GM19324 (cell line): ENCODE measurements around the gene PRR35.

Experiments used
- ATAC-seq: cut with Tn5 transposase; IDR thresholded peaks from one replicate; pipeline ENCODE4 v1.9.1; 2021; ENCODE audit warnings: mild to moderate bottlenecking, moderate library complexity; ENCODE audit not compliant: unreplicated experiment, low FRiP score

Gene PRR35

DNA sequence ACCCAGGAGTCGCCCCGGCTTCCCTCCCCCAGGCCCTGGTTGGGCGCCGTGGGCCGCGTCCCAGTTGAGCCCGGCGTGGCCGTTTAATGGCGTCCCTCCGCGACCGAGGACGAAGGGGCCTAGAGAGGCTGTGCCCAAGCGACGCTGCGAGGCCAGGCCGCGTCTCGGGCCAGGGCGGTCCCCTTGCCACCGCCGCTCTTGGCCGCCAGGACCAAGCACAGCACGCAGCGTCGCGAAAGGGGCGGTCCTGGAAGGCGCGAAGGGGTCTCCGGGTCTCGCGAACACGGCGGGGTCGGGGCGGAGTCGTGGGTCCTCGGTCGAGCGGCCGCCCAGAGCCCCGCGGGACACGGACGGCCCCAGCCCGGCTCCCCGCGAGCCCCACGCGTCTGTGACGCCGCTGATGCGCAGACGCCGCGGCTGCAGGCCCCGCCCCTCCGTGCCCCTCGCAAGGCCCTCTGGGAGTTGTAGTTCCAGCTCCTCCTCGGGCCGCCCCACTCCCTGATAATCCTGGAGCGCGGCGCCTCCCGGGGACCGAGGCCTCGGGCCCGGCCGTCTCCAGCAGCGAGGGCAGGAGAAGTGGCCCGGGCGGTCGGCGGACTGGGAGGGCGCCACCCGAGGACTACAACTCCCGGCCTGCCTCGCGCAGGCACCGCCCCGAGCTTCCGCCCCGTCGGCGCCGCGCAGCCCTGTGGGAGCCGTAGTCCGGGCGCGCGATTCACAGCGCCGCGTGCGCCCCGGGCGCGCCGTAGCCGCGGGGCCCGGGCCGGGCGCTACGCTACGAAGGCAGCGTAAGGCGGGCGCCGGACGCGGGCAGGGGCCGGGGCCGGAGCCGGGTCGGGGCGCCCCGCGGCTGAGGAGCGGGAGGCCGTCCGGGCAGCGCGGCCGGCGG is 32.9 kb upstream of the PRR35 start, which contains the start of gene CAPN15:
TSS of gene CAPN15 (plus strand) at position 698 of the 889 bp plus-strand sequence. CDS start 19,127 bp downstream, outside the sequence.
- ATAC-seq: peak; percentile 73

DNA sequence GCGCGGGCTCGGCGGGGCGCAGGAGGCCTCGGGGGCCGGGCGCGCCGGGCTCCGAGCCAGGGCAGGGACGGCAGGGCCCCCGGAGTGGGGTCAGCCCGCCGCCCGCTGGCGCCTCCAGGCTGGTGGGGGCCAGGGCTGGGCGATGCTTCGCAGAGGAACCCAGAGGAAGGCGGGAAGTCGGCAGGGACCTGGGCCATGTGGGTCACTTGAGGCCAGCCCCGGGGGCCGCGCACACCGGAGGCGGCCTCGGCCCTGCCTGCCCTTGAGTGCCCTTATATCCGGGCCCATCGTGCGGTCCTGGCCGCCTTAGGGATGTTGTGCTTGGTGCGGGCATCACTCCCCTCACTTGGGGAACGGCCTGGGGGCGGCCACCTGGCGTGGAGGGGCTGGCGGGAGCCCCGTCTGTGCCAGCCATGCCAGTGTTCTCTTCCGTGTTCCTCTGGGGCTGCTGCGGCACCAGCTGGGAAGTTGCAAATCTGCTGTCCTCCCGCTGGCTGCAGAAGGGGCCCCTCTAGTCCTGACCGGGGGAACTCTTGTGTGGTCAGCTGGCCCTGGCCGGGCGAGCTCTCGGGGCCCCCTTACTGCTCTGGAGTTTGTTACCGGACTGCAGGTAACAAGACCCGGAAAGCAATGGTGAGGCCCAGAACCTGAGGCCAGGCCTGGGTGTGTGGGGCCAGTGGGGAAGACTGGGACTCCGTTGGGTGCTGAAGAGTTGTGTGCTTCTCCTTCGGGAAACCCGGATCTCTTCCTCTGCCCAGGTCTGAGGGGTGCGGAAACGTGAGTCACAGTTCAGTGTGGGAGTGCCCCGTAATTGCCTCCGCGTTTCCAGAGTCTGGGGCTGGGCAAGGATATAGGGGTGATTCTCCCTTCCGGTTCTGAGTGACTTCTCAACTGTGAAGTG is 31.8 kb upstream of the PRR35 start:
- peak; percentile 8 for ATAC-seq

DNA sequence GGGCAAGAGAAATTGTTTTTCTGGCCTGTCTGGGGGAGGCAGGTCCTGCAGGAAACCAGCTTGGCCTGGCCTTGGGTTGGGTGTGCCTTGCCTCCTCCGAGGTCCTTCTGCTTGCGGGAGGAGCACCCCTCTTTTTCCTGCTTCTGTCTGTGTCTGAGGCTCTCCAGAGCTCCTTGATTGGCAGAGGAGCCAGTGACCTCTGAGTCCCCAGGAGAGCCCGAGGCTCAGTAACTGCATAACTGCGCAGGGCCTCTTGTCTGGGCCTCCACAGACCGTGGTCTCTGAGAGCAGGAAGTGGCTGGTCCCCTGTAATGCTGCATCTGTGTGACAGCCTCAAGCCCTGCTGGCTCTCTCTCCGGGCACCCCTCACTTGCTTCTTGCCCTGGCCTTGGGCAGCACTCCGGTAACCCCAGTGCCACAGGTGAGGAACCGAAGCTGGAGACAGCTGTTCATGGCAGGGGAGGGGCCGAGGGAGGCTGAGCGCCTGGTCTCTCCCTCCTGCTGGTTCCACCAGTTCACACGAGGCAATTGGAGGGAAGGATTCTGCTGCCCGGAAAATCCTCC is 31.1 kb upstream of the PRR35 start:
- ATAC-seq: no peak

DNA sequence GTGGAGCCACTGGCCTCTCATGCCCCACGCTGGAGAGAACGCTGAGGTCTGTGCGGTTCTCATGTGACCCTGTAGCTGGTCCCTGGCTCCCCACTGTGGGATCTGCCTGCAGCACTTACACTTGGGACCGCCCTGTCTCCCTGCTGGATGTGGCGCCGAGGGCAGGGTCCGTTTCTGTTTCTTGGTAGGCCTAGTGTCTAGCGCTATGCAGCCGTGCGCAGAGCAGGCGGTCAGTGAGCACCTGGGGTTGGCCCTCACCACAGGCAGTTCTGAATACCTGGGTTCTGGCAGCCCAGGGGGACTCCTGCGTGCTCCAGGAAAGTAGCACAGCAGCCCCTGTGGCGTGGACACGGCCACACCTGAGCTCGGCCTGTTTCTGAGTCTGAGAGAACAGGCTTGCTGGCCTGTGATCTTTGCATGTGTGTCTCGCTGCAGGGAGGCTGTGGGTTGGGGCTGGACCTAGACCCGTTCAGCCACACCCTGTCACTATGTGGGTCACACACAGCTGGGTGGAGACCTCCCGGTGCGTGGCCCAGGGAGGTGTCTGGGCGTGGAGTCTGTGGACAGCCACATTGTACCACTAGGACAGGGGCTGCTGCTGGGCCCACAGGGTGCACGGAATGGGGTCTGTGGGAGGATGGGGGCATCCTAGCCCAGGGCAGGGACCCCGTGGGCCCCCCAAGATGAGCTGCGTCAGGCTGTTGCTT is 29.9 kb upstream of the PRR35 start:
- no peak for ATAC-seq

DNA sequence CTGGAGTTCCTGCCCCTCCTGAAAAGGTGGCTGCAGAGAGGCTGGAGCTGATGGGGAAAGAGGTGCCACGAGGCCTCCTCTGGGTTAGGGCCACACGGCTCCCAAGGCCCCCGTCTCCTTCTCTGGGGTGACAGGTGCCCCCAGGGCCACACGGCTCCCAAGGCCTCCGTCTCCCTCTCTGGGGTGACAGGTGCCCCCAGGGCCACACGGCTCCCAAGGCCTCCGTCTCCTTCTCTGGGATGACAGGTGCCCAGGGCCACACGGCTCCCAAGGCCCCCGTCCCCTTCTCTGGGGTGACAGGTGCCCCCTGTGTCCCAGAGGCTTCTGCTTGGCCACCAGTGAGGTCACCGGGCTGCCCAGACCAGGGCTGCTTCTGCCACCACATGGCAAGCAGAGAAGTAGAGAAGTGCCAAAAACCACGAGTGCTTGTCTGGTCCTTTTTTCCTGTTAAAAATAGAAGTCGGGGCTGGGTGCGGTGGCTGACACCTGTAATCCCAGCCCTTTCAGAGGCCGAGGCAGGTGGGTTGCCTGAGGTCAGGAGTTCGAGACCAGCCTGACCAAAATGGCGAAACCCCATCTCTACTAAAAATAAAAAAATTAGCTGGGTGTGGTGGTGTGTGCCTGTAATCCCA is 28.6 kb upstream of the PRR35 start:
- no peak for ATAC-seq

DNA sequence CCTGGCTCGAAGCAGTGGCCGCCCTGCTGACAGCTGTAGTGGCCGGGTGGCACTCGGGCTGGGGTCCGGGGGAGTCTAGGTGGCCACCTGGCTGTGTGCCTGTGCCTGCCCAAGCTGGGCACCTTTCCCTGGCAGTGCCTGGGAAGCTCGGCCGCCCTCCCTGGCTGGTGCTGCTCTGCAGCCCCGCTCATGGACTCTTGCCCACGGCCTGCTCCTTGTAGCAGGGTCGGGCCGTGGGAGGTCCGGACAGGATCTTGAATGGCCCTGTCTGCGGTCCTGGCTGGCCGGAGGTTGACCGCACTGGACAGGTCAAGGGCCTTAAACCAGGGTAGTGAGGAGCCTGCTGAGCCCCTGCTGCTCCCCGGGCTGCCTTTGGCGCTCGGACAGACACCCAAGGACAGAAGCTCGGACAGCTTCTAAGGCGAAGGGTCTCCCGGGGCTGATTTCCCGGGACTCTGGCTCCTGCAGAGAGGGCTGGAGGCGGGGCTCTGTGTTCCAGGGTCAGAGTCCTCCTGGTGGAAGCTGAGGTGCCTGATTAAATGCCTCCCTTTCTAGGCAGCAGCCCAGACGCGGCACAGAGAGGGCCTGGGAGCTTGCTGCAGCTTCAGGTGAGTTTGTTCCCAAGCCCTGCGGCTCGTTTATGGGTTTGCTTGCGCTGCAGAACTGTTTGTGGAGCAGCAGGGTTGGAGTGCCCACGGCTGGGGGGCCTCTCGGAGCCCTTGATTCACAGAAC is 26.6 kb upstream of the PRR35 start:
- ATAC-seq: no peak

DNA sequence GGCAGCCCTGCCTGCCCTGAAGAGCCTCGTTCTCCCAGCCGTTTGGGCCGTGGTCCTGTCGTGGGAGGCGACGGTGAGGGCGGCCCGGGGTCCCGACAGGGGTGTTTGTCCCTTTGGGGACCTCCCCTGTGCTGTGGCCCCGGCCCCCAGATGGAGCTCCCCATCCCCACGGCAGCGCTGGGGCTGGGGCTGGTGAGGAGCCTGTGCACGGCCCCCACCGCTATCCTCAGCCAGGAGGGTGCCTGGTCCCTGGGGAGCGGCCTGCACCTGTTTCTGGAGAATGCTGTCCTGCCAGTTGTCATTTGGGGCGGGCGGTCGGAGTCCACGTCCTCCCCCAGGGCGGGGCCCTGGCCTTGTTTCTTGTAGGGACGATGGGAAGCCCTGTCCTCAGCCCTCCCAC is 26.1 kb upstream of the PRR35 start:
- no peak for ATAC-seq

DNA sequence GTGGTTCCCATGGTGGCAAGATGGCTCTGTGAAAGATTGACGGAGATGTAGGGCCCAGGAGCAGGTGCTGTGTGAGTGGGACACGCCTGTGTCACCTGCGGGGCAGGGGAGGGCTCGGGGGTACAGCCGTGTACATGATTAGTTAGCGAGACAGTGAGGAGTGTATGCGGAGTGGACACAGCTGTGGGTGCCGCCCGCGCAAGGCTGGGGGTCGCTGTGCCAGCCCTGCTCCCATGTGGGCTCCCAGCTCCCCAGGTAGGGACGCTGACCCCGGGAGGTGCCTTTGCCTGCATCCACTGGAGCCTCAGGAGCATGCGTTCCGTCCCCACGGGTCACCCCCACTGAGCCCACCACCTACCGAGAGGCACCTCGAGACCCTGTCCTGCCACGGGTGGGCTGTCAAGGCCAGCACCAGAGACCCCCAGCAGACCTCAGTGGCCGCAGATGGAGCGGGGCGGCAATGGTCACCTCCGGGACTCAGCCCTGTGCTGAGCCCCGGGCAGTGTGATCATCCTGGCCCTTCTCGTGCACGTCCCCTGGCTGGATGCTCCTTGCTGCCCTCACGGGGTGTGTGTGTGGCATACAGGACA is 25.2 kb upstream of the PRR35 start:
- no peak for ATAC-seq

DNA sequence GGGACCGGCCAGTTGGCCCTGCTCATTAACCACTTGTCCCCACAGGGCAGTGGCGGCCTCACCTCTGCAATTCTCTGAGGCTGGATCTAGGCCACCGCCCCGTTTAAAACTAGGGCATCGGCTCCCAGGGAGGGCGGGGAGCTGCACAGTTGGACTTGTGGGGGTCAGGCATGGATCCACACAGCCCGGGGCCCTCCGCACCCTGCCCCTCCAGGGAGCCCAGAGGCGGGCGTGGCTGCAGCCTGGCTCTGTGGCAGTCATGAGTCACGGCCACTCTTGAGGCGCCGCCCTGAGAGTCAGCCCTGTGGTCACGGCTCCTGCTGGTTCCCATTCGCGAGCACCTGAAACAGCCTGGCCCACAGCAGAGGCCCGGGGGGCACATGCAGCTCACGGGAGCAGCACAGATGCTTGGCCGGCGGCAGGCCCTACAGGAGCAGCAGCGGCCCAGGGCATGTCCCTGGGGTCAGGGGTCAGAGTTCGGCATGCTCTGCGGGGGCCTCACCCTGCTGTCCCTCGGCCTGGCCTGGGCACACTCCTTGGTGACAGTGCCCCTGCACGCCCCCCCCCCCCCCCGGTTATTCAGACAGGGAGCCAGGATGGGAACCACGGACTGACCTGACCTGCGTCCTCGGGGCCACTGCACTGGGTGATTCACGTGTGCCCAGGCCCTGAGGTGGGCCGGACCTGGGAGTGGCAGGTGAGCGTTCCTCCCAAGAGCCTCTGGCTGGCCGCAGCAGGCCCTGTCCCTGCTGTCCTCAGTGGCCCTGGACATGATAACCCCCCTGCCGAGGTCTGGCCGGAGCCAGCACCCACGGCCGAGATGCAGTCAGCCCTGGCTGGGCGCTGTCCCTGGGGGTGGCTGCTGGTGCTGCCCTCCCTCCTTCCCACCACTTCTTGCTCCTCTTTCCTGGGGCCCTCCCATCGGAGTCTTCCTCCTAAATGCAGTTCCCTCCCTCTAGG is 24.5 kb upstream of the PRR35 start:
- no peak for ATAC-seq

DNA sequence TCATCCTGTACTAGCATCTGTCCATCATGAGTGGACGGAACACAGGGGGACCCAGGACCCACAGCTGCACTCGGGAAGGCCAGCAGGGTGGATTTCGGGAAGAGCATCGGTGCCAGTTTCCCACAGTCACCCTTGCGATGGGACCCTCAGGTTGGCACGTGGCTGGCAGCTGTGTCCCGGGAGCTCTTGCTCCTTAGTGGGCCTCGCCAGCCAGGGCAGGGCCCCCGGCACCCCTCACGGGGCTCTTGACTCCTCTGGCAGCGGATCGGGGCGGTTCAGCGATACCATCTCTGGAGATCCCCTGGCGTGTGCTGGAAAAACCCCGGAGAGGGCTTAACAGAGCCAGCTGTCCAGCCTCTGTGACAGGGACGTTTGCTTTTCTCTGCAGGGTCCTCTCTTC is 23.4 kb upstream of the PRR35 start:
- no peak for ATAC-seq

DNA sequence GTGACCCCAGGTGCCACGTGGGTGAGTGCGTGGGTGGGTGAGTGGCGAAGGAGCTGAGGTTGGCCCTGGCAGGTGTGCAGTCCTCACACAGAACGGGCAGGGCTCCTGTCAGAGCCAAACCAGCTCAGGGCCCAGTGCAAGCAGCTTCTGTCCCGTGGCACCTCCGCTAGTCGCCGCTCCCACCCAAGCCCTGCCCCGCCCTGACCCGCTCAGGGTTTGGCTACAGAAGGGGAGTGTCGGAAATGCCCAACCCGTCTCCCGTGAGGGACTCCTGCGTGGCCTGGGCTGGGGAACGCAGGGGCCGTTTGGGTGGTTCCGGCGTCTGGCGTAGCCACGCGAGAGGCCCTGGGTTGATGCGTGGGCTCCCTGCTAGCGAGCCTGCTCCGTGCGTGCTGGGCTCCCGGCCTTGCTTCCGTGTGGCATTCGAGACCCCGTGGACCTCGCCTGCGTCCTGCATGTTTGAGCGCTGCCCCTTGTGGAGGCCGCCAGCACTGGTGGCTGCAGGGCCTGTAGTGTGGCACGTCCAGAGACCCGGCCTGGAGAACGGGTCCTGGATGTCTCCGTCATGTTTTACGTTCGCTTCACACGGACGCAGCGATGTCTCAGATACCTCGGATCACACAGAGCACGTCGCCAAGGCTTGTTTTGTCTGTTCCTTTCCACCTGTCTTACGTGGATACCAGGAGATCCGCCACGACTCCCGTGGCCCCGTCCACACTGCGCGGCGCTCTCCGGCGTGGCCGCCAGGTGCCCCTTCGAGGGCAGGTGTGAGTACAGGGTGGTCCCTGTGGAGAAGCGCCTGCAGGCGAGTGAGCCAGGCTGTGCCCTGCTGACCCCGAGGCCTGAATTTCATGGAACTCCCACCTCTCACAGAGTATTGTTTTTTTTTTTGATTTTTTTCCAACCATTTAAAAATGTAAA is 22.5 kb upstream of the PRR35 start:
- no peak for ATAC-seq

DNA sequence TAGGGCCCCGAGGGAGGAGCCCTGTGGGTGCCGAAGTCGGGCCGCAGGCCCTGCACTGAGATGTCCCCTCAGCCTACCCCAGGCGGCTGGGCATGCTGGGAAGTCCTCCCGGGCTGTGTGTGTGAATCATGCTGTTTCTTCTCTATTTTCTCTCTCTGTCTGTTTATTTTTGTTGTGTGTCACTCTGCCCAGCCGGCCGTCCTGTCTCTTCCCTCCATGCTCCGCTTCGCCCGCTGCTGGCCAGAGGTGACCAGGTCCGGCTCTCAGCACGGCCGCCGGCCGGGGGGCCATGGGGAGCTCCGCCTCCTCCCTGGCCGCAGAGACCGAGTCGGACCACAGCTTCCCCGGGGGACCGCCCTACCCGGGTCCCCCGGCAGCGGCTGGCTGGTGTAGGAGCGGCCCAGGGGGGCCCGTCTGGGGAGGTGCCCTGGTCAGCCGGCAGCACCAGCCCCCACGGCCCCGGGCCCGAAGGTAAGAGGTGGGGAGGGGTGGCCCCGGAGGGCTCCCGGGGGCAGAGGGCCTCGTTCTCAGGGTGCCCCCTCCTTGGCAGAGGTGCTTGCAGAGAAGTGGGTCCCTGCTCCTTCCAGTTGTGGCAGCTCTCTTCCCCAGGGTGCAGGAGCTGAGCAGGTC is 20.2 kb upstream of the PRR35 start:
- ATAC-seq: no peak

DNA sequence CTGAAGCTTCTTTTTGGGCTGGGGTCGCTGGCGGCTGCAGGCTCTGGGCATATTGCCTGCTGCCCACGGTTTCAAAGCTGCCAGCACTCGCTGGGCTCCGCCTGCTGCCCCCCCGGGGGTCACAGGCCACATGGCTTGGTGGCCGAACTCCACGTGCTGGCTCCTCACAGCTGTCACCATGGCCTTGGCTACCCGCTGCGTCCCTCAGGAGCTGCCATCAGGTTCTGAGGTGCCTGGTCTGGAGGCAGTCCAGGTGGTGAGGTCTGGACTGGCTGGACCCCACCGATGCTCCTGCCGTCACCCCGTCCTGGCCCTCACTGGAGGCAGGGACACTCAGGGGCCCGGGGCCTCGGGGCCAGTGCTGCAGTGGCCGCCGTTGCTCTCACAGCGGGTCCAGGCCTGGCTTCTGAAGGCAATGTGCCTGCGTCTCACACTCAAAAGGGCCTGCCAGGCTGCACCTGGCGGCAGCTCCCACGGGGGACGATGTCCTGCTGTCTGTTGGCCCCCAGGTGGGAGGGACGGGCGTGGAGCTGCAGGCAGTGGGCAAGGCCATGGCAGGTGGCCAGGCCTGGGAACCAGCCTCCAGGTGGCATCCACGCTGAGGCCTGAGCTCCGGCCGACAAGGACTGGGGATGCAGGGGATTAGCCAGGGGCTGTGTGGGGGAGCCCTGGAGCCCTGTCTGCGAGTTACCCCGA is 19.4 kb upstream of the PRR35 start:
- ATAC-seq: no peak

DNA sequence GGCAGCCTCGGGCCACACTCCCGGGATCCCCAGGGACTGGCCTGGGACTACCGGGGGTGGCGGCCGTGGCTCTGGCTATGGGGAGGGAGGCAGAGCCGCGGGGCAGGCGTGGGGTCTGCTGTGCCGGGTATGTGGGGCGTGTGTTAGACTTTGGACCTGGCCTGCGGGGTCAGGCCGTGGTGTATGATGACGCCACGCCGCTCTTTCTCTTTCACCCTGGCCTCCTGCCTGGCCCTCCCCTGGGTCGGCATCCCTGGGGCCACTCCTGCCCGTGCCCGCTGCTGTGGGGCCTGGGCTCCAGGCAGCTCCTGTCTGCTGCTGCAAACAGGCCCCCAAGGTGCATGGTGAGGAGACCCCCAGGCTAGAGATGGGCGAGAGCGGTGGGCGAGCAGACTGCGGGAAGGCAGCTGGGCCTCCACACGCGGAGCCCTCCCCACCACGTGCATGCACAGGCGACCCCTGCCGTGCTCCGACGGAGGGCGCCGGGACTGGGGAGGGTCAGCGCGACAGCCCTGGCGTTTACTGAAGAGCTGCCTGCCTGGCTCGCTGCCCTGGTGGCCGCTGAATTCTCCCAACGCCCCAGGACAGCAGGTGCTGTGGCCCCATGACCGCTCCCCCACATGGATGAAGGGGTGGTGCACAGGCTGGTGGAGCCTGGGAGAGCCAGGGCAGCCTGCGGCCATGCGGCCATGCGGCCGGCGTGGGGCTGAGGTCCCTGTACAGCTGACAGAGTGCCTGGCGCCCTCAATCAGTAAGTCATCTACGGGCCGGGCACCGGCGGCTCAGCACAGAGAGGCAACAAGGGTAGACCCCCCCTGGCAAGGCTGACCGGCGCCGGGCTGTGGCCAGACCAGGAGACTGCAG is 16.7 kb upstream of the PRR35 start:
- ATAC-seq: no peak

DNA sequence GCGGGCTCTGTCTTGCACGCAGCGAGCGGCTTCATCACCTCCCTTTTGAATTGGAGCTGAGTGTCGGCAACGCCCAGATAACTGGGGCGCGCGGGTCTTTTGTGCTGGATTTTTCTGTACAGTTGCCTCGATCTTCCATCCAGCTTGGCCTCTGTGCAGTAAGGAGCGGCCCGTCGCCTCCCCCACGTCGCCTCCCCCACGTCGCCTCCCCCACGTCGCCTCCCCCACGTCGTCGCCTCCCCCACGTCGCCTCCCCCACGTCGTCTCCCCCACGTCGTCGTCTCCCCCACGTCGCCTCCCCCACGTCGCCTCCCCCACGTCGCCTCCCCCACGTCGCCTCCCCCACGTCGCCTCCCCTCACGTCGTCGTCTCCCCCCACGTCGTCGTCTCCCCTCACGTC is 15.7 kb upstream of the PRR35 start:
- ATAC-seq: no peak
